HepG2 (cell line): Measurements from ENCODE around the gene PAIP1. TPM values are rescaled to one million over a fixed set of nuclear protein-coding genes. Genes with fewer than 3 reads are reported as not detected.

Experiments
- BORCS8-MEF2B ChIP-seq: sonication (generic); formaldehyde crosslinking; IDR thresholded peaks from 2 replicates; pipeline ENCODE4 v1.8.0; 2022; ENCODE audit warnings: mild to moderate bottlenecking, missing genetic modification reagents
- CEBPB ChIP-seq: IDR thresholded peaks from 2 replicates; pipeline ENCODE4 v1.6.1; 2011; ENCODE audit warnings: low read depth, low read length, improper control_type of control experiment, borderline replicate concordance
- CEBPG ChIP-seq: IDR thresholded peaks from 2 replicates; pipeline ENCODE4 v1.6.1; 2016
- FOSL2 ChIP-seq: sonication (generic); formaldehyde crosslinking; IDR thresholded peaks from 2 replicates; pipeline ENCODE4 v1.4.0; 2020; ENCODE audit warnings: missing genetic modification reagents
- GTF2F1 ChIP-seq: fragments of 150-350 bp; IDR thresholded peaks from 2 replicates; pipeline ENCODE4 v1.6.1; 2014; ENCODE audit warnings: low read length
- HNF4A ChIP-seq: sonication (generic); formaldehyde crosslinking; IDR thresholded peaks from 2 replicates; pipeline ENCODE4 v1.4.0; 2020; ENCODE audit warnings: missing genetic modification reagents
- IRF2 ChIP-seq: IDR thresholded peaks from 2 replicates; pipeline ENCODE4 v1.6.1; 2018; ENCODE audit warnings: missing genetic modification reagents, missing compliant biosample characterization
- SALL1 ChIP-seq: sonication (generic); formaldehyde crosslinking; IDR thresholded peaks from 2 replicates; pipeline ENCODE4 v1.8.0; 2022; ENCODE audit warnings: mild to moderate bottlenecking, missing genetic modification reagents
- TARDBP ChIP-seq: sonication (generic); formaldehyde crosslinking; IDR thresholded peaks from 2 replicates; pipeline ENCODE4 v1.8.0; 2022; ENCODE audit warnings: mild to moderate bottlenecking, missing genetic modification reagents
- UBTF ChIP-seq: sonication (generic); formaldehyde crosslinking; IDR thresholded peaks from 2 replicates; pipeline ENCODE4 v1.4.0; 2020; ENCODE audit warnings: mild to moderate bottlenecking, missing genetic modification reagents
- YY1 ChIP-seq: IDR thresholded peaks from 2 replicates; pipeline ENCODE4 v1.6.1; 2011; ENCODE audit warnings: low read length, low read depth, moderate library complexity, mild to moderate bottlenecking; ENCODE audit not compliant: insufficient read depth, insufficient replicate concordance
- ZFP36L1 ChIP-seq: sonication (generic); formaldehyde crosslinking; IDR thresholded peaks from 2 replicates; pipeline ENCODE4 v1.8.0; 2022; ENCODE audit warnings: mild to moderate bottlenecking, missing genetic modification reagents, moderate library complexity
- ZNF354B ChIP-seq: sonication (generic); formaldehyde crosslinking; IDR thresholded peaks from 2 replicates; pipeline ENCODE4 v1.8.0; 2022; ENCODE audit warnings: mild to moderate bottlenecking, missing genetic modification reagents
- ZNF589 ChIP-seq: sonication (generic); formaldehyde crosslinking; conservative IDR thresholded peaks from 2 replicates; pipeline ENCODE4 v1.8.0; 2022; ENCODE audit warnings: mild to moderate bottlenecking, moderate library complexity, missing genetic modification reagents
- polyA plus RNA-seq, 8 experiments: library from polyadenylated mRNA; depleted of rRNA in 3 of 8; stranded (reverse) in 7 of 8; unstranded in 1 of 8; fragments of >200 nt; fragmentation: Illumina TruSeq in 4 of 8; extraction: Trizol in 4 of 8; gene quantifications; 2 replicates each; pipeline versions ENCODE4 v1.2.1 to v1.2.3, GENCODE V29; 2011 to 2016; ENCODE audit warnings: low read depth in 4 of 8, missing spikeins in 1 of 8, mixed read lengths in 1 of 8; ENCODE audit not compliant: insufficient read depth in 1 of 8
- total RNA-seq, 5 experiments: library from RNA; depleted of rRNA; stranded (reverse); fragments of >200 nt; fragmentation: Illumina TruSeq; extraction: Trizol; gene quantifications; 2 replicates each; pipeline ENCODE4 v1.2.3, GENCODE V29; 2016; ENCODE audit warnings: low read depth in 1 of 5

The PAIP1 gene
- total and polyA plus RNA-seq, 2 of the 13 experiments (the other 11 are each of a cell fraction or from before 2014, with no cell fraction given) = 96.6 to 116 TPM

GRCh38 chr5:43486353-43486752, 70.5 kb downstream of the PAIP1 start (continued):
- TF ChIP-seq IRF2 (CRISPR knock-in tag) (no peak), ZNF589 (no peak), FOSL2 (CRISPR knock-in tag) (peak; percentile 30; the same call in 1 of the 2 replicates), ZFP36L1 (CRISPR knock-in tag) (no peak), GTF2F1 (no peak), YY1 (no peak), SALL1 (0 out of 2 replicates have a peak, but pooled peaks have one; percentile 21), CEBPG (CRISPR knock-in tag) (peak; percentile 51; the same call in 1 of the 2 replicates), UBTF (CRISPR knock-in tag) (no peak), CEBPB (peak; percentile 27; the same call in 1 of the 2 replicates), BORCS8-MEF2B (CRISPR knock-in tag) (no peak), ZNF354B (CRISPR knock-in tag) (no peak), HNF4A (peak; percentile 22; the same call in 1 of the 2 replicates), TARDBP (no peak)
